ENCODE measurements around the gene MAML3.

MAML3 gene

GRCh38 chr4:139901531-139902320, 252.3 kb downstream of the MAML3 start:
- no peak for DNase-seq (ENCODE audit: low read depth in 3 of 3)

GRCh38 chr4:139900964-139901376, 253.0 kb downstream of the MAML3 start:
- DNase-seq (ENCODE audit: low read depth in 3 of 3): no peak

GRCh38 chr4:139899346-139899745, 254.6 kb downstream of the MAML3 start:
- no peak for DNase-seq (ENCODE audit: low read depth in 3 of 3)

GRCh38 chr4:139898293-139898692, 255.7 kb downstream of the MAML3 start:
- DNase-seq (ENCODE audit: low read depth in 3 of 3): no peak

- DNase-seq (ENCODE audit: low read depth in 3 of 3): no peak
These were observed 257.8 kb downstream of the MAML3 start for GRCh38 chr4:139896091-139896604.

DNA sequence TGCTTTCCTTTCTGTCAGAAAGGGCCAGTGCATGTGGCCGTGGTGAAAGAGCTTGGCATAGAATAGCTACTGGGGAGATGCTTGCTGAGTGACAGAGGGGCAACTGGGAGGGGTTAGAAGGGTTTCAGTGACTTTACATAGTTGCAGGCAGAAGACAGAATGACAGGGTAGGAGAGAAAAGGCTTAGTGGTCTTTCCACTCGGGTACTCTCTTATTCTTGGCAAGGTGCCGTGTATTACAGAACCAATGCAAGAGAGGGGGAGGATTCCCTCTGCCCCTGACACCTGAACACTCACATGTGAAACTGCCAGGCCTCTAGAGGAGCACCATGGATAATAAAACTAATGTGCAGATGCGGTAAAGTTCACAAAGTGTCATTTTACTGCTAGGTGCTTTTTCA, 260.2 kb downstream of the MAML3 start:
- DNase-seq (ENCODE audit: low read depth in 3 of 3): no peak

GRCh38 chr4:139892973-139893736, 260.8 kb downstream of the MAML3 start:
- no peak for DNase-seq (ENCODE audit: low read depth in 3 of 3)

DNA sequence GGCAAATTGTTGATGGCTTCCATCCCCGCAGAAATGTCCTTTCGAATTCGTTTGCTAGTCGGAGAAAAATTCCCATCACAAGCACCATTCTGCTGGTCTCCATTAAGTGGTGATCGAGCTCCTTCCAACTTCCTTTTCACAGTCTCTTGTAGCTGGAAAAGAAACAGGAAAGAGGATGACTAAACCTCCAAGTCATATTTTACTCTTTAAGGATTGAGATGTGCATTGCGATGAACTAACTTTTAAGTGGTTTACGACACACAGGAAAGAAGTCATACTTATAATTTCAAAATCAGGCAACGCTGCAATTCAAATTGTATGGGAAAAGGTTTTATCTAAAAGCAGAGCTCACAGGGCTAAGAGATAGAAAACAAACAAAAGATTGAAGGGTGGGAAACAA, 263.2 kb downstream of the MAML3 start:
- DNase-seq (ENCODE audit: low read depth in 3 of 3): no peak

- DNase-seq (ENCODE audit: low read depth in 3 of 3): no peak
These were observed 264.1 kb downstream of the MAML3 start for GRCh38 chr4:139889901-139890300.

DNA sequence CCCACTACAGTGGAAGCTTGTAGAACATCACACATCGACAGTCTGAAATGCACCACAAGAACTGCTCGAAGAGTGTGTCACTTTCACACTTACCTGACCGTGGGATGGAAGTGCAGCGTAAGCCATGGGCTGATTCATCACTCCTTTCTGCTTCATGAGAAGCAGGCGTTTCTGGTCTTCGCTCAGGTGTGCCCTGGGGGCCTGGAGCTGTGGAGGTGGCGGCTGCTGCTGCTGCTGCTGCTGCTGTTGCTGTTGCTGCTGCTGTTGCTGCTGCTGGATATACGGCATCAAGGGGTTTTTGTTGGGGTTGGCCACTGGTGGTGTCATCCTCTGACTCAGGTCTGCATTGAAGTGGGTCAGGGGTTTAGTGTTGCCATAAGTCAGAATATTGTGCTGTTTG, 264.7 kb downstream of the MAML3 start:
- DNase-seq (ENCODE audit: low read depth in 3 of 3): no peak

DNA sequence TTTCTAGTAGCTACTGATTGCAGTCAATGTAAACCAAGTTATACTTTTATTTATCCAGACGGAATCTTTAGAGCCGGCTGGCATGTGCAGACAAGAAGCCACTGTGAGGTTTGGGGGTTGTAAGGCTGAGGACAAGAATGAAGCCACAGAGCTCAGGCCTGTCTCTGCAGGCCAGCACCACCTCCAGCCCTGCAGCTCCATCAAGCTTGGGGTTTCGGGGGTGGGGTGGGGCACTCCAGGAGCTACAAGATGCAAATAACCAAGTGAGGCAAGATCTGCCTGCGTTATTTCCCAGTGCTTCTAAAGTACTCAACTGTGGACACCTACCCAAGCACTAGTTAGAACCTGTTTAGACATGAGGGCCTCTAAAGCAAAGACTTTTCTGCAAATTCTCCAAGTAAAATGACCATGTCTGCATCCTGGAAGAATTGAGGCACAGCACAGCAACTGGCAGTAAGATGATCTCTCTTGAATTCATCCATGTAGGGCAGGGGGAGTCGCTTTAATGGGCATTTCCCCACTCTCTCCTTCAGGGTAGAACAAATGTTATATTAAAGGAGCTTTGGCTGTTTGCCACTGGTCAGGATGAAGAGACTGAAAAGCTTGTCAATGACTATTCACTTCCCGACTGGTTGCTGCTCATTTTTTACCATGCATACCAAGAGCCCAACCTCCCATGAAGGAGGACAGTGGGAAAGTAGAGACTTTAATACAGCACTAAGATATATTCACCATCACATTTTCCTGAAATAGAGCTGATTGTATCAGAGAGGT, 265.8 kb downstream of the MAML3 start:
- DNase-seq (ENCODE audit: low read depth in 3 of 3): no peak

- no peak for DNase-seq (ENCODE audit: low read depth in 3 of 3)
These were observed 266.6 kb downstream of the MAML3 start for GRCh38 chr4:139887376-139887802.

- no peak for DNase-seq (ENCODE audit: low read depth in 3 of 3)
These were observed 267.2 kb downstream of the MAML3 start for GRCh38 chr4:139886798-139887197.

GRCh38 chr4:139884438-139884837, 269.5 kb downstream of the MAML3 start:
- DNase-seq (ENCODE audit: low read depth in 3 of 3): no peak

DNA sequence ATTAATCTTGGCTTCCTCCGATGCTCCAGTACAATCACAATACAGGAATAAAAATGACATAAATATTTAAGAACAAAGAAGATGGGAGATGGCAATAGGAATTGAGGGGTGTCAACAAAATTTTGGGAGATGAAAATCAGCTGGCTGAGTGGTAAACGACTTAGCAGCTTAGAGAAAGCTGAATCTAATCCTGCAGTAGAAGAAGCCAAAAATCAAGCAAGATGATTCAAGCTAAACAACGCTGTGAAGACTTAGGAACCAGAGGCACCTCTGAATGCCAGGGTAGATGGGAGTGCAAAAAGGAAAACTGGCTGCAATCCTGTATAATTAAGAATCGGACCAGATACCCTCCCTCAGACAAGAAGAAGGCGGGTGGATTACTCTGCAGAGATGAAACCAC, 273.1 kb downstream of the MAML3 start:
- no peak for DNase-seq (ENCODE audit: low read depth in 3 of 3)

DNA sequence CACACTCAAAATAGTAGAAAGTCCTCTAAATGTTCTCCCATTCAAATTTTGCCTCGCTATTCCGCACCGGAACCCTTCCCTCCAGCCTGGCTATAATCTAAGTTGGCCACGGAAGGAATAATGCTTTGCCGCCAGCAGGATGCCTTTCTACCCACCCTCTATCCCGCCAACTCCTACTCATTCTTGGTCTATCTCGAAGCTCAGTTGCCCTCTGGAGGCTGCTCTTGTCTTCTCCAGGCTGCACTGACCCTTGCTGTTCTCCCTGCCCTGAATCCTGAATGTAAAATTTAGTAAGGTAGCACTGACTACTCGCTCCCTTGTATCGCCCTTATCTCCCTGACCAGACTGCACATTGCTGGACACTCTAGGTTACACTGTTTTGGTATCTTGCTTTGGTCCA, 275.9 kb downstream of the MAML3 start:
- DNase-seq (ENCODE audit: low read depth in 3 of 3): no peak

- no peak for DNase-seq (ENCODE audit: low read depth in 3 of 3)
These were observed 277.5 kb downstream of the MAML3 start for GRCh38 chr4:139876337-139876941.

- no peak for DNase-seq (ENCODE audit: low read depth in 3 of 3)
These were observed 278.6 kb downstream of the MAML3 start for GRCh38 chr4:139875411-139875825.

- no peak for DNase-seq (ENCODE audit: low read depth in 3 of 3)
These were observed 280.7 kb downstream of the MAML3 start for GRCh38 chr4:139873111-139873860.

DNA sequence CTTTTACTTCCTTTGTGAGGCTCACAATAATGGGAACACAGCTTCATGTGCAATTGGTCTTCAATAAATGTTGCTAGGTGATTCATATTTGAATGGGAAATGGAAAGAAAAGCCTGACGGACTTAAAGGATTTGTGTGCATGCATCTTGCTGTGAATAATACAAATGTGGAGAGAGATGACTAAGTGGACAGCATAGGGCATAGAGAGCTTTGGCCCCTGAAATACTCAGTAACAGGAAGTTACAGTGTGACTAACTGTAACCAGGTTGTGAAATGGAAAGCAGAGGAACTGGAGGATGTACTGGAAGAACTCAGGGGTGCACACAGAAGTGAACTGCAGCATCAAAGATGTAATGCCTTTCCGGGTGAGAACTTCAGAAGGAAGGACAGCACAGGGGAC, 281.7 kb downstream of the MAML3 start:
- no peak for DNase-seq (ENCODE audit: low read depth in 3 of 3)

DNA sequence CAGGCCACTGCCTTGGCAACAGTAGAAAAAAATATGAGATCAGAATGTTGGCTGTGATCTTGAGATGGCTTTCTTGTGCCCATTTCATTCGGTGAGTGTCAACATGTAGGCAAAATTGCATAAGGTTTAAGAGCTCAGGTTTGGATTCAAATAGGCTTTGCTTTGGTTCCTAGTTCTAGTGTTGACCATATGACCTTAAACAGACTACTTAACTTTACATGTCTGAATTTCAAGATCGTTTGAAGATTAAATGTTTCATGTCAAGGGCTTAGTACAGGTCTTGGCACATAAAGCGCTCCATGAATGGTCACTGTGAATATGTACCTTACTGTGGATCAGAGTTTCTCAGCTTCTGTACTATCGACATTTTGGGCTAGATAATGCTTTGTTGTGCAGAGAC, 284.2 kb downstream of the MAML3 start:
- DNase-seq (ENCODE audit: low read depth in 3 of 3): no peak

Data from stimulated activated CD4-positive, alpha-beta T cell treated with anti-CD3 and anti-CD28 coated beads, TNF-alpha, amount 100 ng/mL, for 4 hours (primary cell).